Measurements from ENCODE around the gene EPHA7. TPM values are rescaled to one million over a fixed set of nuclear protein-coding genes. Genes with fewer than 3 reads are reported as not detected.

EPHA7 gene
- total and polyA plus RNA-seq, 9 donors, result 6.5 to 22.4 (median 12.1) TPM

- Histone ChIP-seq H3K36me3 (ENCODE audit: control insufficient read depth, insufficient read depth, low read length) (no peaks in the 10 kb centered on the region), H3K4me3 (ENCODE audit: low read length) (no peak overlapping the region), H3K27ac (ENCODE audit: low read length) (peak overlapping the region; percentile 26), H3K27me3 (ENCODE audit: control insufficient read depth, insufficient read depth, low read length) (no peaks in the 10 kb centered on the region), H3K9me3 (replicated peaks; ENCODE audit: control insufficient read depth, low read depth, low read length) (no peaks in the 10 kb centered on the region), H3K4me1 (ENCODE audit: control insufficient read depth, insufficient read depth, low read length) (no peaks in the 10 kb centered on the region)
- peak; percentile 79 for DNase-seq
- WGBS (ENCODE audit: insufficient coverage), result 28% methylated on average over 4 of the region's 4 CpGs
Observed at GRCh38 chr6:93272211-93272610, 147.1 kb downstream of the EPHA7 start.

- Histone ChIP-seq H3K36me3 (ENCODE audit: control insufficient read depth, insufficient read depth, low read length) (no peaks in the 10 kb centered on the region), H3K27me3 (ENCODE audit: control insufficient read depth, insufficient read depth, low read length) (no peaks in the 10 kb centered on the region), H3K9me3 (replicated peaks; ENCODE audit: control insufficient read depth, low read depth, low read length) (no peaks in the 10 kb centered on the region), H3K4me3 (ENCODE audit: low read length) (no peak overlapping the region), H3K4me1 (ENCODE audit: control insufficient read depth, insufficient read depth, low read length) (no peaks in the 10 kb centered on the region), H3K27ac (ENCODE audit: low read length) (peak overlapping the region; percentile 49)
- peak; percentile 94 for DNase-seq
- no CpG with 5 or more reads among the region's 3 CpGs for WGBS (ENCODE audit: insufficient coverage)
Observed at GRCh38 chr6:93266116-93266817, 153.1 kb downstream of the EPHA7 start.

GRCh38 chr6:93260881-93261280 is 158.5 kb downstream of the EPHA7 start:
- WGBS (ENCODE audit: insufficient coverage), result 67% methylated on average over 1 of the region's 2 CpGs
- Histone ChIP-seq H3K4me1 (ENCODE audit: control insufficient read depth, insufficient read depth, low read length) (no peaks in the 10 kb centered on the region), H3K36me3 (ENCODE audit: control insufficient read depth, insufficient read depth, low read length) (no peaks in the 10 kb centered on the region), H3K27me3 (ENCODE audit: control insufficient read depth, insufficient read depth, low read length) (no peaks in the 10 kb centered on the region), H3K9me3 (replicated peaks; ENCODE audit: control insufficient read depth, low read depth, low read length) (no peaks in the 10 kb centered on the region), H3K4me3 (ENCODE audit: low read length) (no peak overlapping the region), H3K27ac (ENCODE audit: low read length) (no peak overlapping the region)
- DNase-seq, result no peak

- no peak overlapping the region for H3K27ac ChIP-seq (ENCODE audit: low read length)
- H3K36me3 ChIP-seq (ENCODE audit: control insufficient read depth, insufficient read depth, low read length), result no peaks in the 10 kb centered on the region
- DNase-seq, result no peak
- H3K27me3 ChIP-seq (ENCODE audit: control insufficient read depth, insufficient read depth, low read length), result no peaks in the 10 kb centered on the region
- H3K4me1 ChIP-seq (ENCODE audit: control insufficient read depth, insufficient read depth, low read length), result no peaks in the 10 kb centered on the region
- WGBS (ENCODE audit: insufficient coverage), result no CpG with 5 or more reads among the region's 3 CpGs
- no peaks in the 10 kb centered on the region for H3K9me3 ChIP-seq (replicated peaks; ENCODE audit: control insufficient read depth, low read depth, low read length)
- H3K4me3 ChIP-seq (ENCODE audit: low read length), result no peak overlapping the region
Observed at GRCh38 chr6:93259332-93259731, 160.0 kb downstream of the EPHA7 start.

GRCh38 chr6:93252930-93253329 is 166.4 kb downstream of the EPHA7 start:
- H3K27me3 ChIP-seq (ENCODE audit: control insufficient read depth, insufficient read depth, low read length), result no peaks in the 10 kb centered on the region
- DNase-seq, result no peak
- no peaks in the 10 kb centered on the region for H3K36me3 ChIP-seq (ENCODE audit: control insufficient read depth, insufficient read depth, low read length)
- H3K9me3 ChIP-seq (replicated peaks; ENCODE audit: control insufficient read depth, low read depth, low read length), result no peaks in the 10 kb centered on the region
- H3K4me3 ChIP-seq (ENCODE audit: low read length), result no peak overlapping the region
- no peaks in the 10 kb centered on the region for H3K4me1 ChIP-seq (ENCODE audit: control insufficient read depth, insufficient read depth, low read length)
- H3K27ac ChIP-seq (ENCODE audit: low read length), result no peak overlapping the region

GRCh38 chr6:93248631-93249030 is 170.7 kb downstream of the EPHA7 start:
- no peaks in the 10 kb centered on the region for H3K36me3 ChIP-seq (ENCODE audit: control insufficient read depth, insufficient read depth, low read length)
- H3K4me3 ChIP-seq (ENCODE audit: low read length), result no peak overlapping the region
- no peaks in the 10 kb centered on the region for H3K27me3 ChIP-seq (ENCODE audit: control insufficient read depth, insufficient read depth, low read length)
- no peak for DNase-seq
- no peaks in the 10 kb centered on the region for H3K9me3 ChIP-seq (replicated peaks; ENCODE audit: control insufficient read depth, low read depth, low read length)
- WGBS (ENCODE audit: insufficient coverage), result 75% methylated on average over 2 of the region's 2 CpGs
- no peak overlapping the region for H3K27ac ChIP-seq (ENCODE audit: low read length)
- no peaks in the 10 kb centered on the region for H3K4me1 ChIP-seq (ENCODE audit: control insufficient read depth, insufficient read depth, low read length)

- H3K27ac ChIP-seq (ENCODE audit: low read length), result no peak overlapping the region
- H3K27me3 ChIP-seq (ENCODE audit: control insufficient read depth, insufficient read depth, low read length), result no peaks in the 10 kb centered on the region
- H3K36me3 ChIP-seq (ENCODE audit: control insufficient read depth, insufficient read depth, low read length), result no peaks in the 10 kb centered on the region
- H3K9me3 ChIP-seq (replicated peaks; ENCODE audit: control insufficient read depth, low read depth, low read length), result no peaks in the 10 kb centered on the region
- no peak overlapping the region for H3K4me3 ChIP-seq (ENCODE audit: low read length)
- no CpG with 5 or more reads among the region's 1 CpG for WGBS (ENCODE audit: insufficient coverage)
- no peak for DNase-seq
- H3K4me1 ChIP-seq (ENCODE audit: control insufficient read depth, insufficient read depth, low read length), result no peaks in the 10 kb centered on the region
Observed at GRCh38 chr6:93243231-93243778, 176.1 kb downstream of the EPHA7 start.

GRCh38 chr6:93242049-93242448 is 177.3 kb downstream of the EPHA7 start:
- H3K27ac ChIP-seq (ENCODE audit: low read length), result no peak overlapping the region
- H3K36me3 ChIP-seq (ENCODE audit: control insufficient read depth, insufficient read depth, low read length), result no peaks in the 10 kb centered on the region
- H3K4me3 ChIP-seq (ENCODE audit: low read length), result no peak overlapping the region
- no peak for DNase-seq
- no peaks in the 10 kb centered on the region for H3K4me1 ChIP-seq (ENCODE audit: control insufficient read depth, insufficient read depth, low read length)
- no peaks in the 10 kb centered on the region for H3K9me3 ChIP-seq (replicated peaks; ENCODE audit: control insufficient read depth, low read depth, low read length)
- no peaks in the 10 kb centered on the region for H3K27me3 ChIP-seq (ENCODE audit: control insufficient read depth, insufficient read depth, low read length)

- Histone ChIP-seq H3K4me1 (ENCODE audit: control insufficient read depth, insufficient read depth, low read length) (no peaks in the 10 kb centered on the region), H3K27ac (ENCODE audit: low read length) (no peak overlapping the region), H3K9me3 (replicated peaks; ENCODE audit: control insufficient read depth, low read depth, low read length) (no peaks in the 10 kb centered on the region), H3K4me3 (ENCODE audit: low read length) (no peak overlapping the region), H3K27me3 (ENCODE audit: control insufficient read depth, insufficient read depth, low read length) (no peaks in the 10 kb centered on the region), H3K36me3 (ENCODE audit: control insufficient read depth, insufficient read depth, low read length) (no peaks in the 10 kb centered on the region)
- DNase-seq, result no peak
- no CpG with 5 or more reads among the region's 1 CpG for WGBS (ENCODE audit: insufficient coverage)
Observed at GRCh38 chr6:93238632-93239031, 180.7 kb downstream of the EPHA7 start.

- no peak overlapping the region for H3K4me3 ChIP-seq (ENCODE audit: low read length)
- H3K9me3 ChIP-seq (replicated peaks; ENCODE audit: control insufficient read depth, low read depth, low read length), result no peaks in the 10 kb centered on the region
- H3K4me1 ChIP-seq (ENCODE audit: control insufficient read depth, insufficient read depth, low read length), result no peaks in the 10 kb centered on the region
- no peaks in the 10 kb centered on the region for H3K36me3 ChIP-seq (ENCODE audit: control insufficient read depth, insufficient read depth, low read length)
- DNase-seq, result no peak
- WGBS (ENCODE audit: insufficient coverage), result 75% methylated on average over 3 of the region's 3 CpGs
- H3K27ac ChIP-seq (ENCODE audit: low read length), result no peak overlapping the region
- no peaks in the 10 kb centered on the region for H3K27me3 ChIP-seq (ENCODE audit: control insufficient read depth, insufficient read depth, low read length)
Observed at GRCh38 chr6:93235775-93236174, 183.6 kb downstream of the EPHA7 start.

GRCh38 chr6:93226822-93227221 is 192.5 kb downstream of the EPHA7 start:
- no peak overlapping the region for H3K4me3 ChIP-seq (ENCODE audit: low read length)
- no peaks in the 10 kb centered on the region for H3K9me3 ChIP-seq (replicated peaks; ENCODE audit: control insufficient read depth, low read depth, low read length)
- H3K4me1 ChIP-seq (ENCODE audit: control insufficient read depth, insufficient read depth, low read length), result no peaks in the 10 kb centered on the region
- no CpG with 5 or more reads among the region's 1 CpG for WGBS (ENCODE audit: insufficient coverage)
- DNase-seq, result no peak
- H3K27me3 ChIP-seq (ENCODE audit: control insufficient read depth, insufficient read depth, low read length), result no peaks in the 10 kb centered on the region
- no peaks in the 10 kb centered on the region for H3K36me3 ChIP-seq (ENCODE audit: control insufficient read depth, insufficient read depth, low read length)
- H3K27ac ChIP-seq (ENCODE audit: low read length), result no peak overlapping the region

Measured in muscle of leg (tissue), 11 donors.